ENCODE results near the gene B3GALT5. TPM values are rescaled to one million over a fixed set of nuclear protein-coding genes. Genes with fewer than 3 reads are reported as not detected.

The B3GALT5 gene
- total RNA-seq, 2 experiments from 2014 or later = not detected

DNA sequence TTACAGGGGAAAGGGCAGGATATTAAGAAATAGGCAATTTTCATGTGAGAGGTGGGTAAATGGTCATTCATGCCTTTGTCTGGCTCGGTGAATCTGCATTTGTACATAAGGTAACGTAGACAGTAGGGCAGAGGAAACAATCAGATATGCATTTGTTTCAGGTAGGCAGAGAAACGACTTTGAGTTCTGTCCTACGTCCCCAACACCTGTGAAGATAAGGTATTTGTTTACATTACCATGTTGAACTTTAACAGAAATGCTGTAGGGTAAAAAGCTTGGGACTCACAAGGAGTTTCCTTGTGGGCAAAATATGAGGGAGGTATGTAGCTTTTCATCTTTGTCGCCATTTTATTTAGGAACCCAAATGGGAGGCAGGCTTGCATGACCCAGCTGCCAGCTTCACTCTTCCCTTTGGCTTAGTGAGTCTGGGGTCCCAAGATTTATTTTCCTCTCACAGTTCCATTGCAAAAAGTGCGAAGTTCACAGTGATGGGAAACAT, 31.4 kb downstream of the B3GALT5 start:
- H3K27me3 Mint-ChIP-seq = peaks cover 4% of the 10 kb centered on the region
- H3K27ac Mint-ChIP-seq = no peak overlapping the region

DNA sequence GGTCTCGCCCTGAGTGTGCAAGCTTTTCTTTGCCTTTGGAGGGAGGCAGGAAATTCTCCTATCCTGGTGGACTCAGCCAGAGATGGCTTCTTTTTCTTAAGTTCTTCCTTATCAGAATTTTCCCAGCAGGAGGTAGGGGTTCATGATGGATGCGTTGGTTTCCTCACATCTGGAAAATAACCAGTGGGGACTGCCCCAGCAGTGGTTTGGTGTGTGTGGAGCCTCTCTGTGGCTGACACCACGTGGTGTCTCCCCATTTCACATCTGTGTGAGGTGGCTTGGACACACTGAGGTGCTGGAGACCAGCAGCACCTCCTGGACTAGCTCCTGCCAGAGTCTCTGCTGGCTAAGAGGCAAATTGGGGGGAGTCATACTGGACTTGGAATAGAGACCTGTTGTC, 32.6 kb downstream of the B3GALT5 start:
- H3K9me3 Mint-ChIP-seq = no peaks in the 10 kb centered on the region
- no peak for DNase-seq
- no peaks in the 10 kb centered on the region for H3K4me1 Mint-ChIP-seq
- no peak overlapping the region for H3K27ac Mint-ChIP-seq
- POLR2A ChIA-PET = no interaction called here
- no peaks in the 10 kb centered on the region for H3K36me3 Mint-ChIP-seq
- H3K4me3 Mint-ChIP-seq = no peak overlapping the region
- H3K27me3 Mint-ChIP-seq = peaks cover 4% of the 10 kb centered on the region
- no peak for ATAC-seq (ENCODE audit: low read depth)

More for the DNA sequence above, 31.4 kb downstream of the B3GALT5 start:
- POLR2A ChIA-PET = no interaction called here
- Mint-ChIP-seq H3K36me3 (no peaks in the 10 kb centered on the region), H3K9me3 (no peaks in the 10 kb centered on the region), H3K4me3 (no peak overlapping the region), H3K4me1 (no peaks in the 10 kb centered on the region)
- ATAC-seq (ENCODE audit: low read depth) (no peak), DNase-seq (no peak)

DNA sequence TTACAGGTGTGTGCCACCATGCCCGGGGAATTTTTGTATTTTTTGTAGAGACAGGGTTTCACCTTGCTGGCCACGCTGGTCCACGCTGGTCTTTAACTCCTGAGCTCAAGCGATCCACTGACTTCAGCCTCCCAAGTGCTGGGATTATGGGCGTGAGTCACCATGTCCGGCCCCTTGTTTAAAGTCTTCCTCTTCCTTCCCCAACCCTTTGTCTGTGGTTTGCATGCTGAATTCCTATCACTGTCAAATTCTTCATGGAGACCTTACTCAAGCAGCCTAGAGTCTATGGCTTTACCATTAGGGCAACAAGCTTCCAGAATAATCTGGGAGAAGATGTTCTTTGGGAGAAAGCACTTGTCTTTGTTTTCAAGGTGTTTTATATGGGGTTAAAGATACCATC, 34.7 kb downstream of the B3GALT5 start:
- DNase-seq = no peak
- H3K27ac Mint-ChIP-seq = no peak overlapping the region
- no peak for ATAC-seq (ENCODE audit: low read depth)
- no peak overlapping the region for H3K4me3 Mint-ChIP-seq
- peaks cover 2% of the 10 kb centered on the region for H3K27me3 Mint-ChIP-seq
- no peaks in the 10 kb centered on the region for H3K9me3 Mint-ChIP-seq
- H3K4me1 Mint-ChIP-seq = no peaks in the 10 kb centered on the region
- POLR2A ChIA-PET = no interaction called here
- H3K36me3 Mint-ChIP-seq = no peaks in the 10 kb centered on the region

DNA sequence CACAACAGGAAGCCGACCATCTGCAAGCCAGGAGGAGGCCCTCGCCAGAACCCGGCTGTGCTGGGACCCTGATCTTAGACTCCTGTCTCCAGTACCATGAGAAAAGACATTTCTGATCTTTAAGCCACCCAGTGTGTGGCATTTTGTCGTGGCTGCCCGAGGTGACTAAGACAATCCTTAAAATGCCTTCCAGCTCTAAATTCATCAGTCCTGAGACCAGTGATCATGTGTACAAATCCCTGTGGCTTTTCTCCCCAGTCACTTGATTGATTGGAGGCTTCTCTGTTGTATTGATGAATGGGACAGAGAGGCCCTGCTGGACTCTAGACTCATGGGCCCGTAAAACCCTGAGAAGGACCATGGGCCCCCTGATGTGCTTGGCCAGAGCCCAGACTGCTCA, 36.1 kb downstream of the B3GALT5 start:
- H3K27ac Mint-ChIP-seq = no peak overlapping the region
- ATAC-seq (ENCODE audit: low read depth) (no peak), DNase-seq (no peak)
- POLR2A ChIA-PET = no interaction called here
- H3K36me3 Mint-ChIP-seq = no peaks in the 10 kb centered on the region
- H3K4me1 Mint-ChIP-seq = no peaks in the 10 kb centered on the region
- no peaks in the 10 kb centered on the region for H3K27me3 Mint-ChIP-seq
- H3K4me3 Mint-ChIP-seq = no peak overlapping the region
- peaks cover 4% of the 10 kb centered on the region for H3K9me3 Mint-ChIP-seq

DNA sequence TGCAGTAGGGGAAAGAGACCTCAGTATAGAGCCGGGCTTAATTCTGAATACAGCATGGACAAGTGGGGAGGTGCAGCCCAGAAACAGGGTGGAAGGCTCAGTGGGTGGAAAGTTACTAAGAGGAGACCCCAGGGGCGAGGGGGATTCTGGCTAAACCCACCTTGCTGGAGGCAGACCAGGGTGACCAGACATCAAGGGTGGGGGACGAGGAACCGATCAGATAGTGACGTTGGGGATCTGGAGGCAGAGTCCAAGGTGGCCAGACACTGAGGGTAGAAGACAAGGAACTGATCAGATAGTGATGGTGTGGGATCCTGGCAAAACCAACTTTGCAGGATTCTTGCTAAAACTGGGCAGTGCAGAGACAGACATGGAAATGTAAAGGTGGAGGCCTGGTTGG, 36.8 kb downstream of the B3GALT5 start:
- Mint-ChIP-seq H3K27me3 (no peaks in the 10 kb centered on the region), H3K4me1 (no peaks in the 10 kb centered on the region), H3K27ac (no peak overlapping the region), H3K9me3 (peaks cover 6% of the 10 kb centered on the region), H3K36me3 (no peaks in the 10 kb centered on the region), H3K4me3 (no peak overlapping the region)
- ATAC-seq (ENCODE audit: low read depth) (no peak), DNase-seq (no peak)
- POLR2A ChIA-PET = no interaction called here

DNA sequence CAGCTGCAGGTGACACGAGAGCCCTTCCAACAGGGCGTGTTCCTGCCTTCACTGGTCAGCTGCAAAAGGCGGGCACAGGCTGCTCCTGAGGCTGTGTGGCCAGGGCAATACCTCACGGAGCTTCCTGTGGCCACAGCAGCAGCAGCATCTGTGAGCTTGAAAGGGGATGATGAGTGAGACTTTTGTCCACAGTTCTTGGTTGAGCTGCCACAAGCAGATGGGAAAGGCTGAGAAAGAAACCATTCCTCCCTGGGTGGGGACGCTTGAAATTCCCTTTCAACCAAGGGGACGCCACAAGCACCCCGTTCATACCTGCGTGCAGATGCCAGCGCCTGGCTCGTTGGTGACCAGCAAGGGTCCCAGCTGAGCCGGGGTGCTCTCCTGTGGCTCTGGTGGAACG, 37.6 kb downstream of the B3GALT5 start:
- no peak overlapping the region for H3K4me3 Mint-ChIP-seq

DNA sequence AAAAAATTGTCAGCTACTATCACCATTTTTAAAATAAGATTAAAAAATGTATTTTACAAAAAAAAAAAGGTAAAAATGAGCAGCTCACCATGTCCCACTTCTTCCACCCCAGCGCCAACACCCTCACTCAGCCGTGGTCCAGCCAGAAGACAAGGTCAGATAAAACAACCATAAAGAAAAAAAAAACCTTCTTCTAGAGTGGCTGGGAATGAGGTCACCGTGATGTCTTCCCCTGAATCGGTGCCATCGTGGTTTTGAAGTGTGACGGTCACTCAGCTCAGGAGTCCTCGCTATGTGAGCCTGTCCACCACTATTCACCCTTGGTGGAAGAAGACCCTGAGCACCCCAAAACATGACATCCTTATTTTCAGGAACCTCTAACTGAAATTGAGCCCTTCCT, 38.1 kb downstream of the B3GALT5 start:
- H3K4me3 Mint-ChIP-seq = no peak overlapping the region
- DNase-seq = no peak
- H3K27ac Mint-ChIP-seq = no peak overlapping the region
- H3K27me3 Mint-ChIP-seq = no peaks in the 10 kb centered on the region
- H3K4me1 Mint-ChIP-seq = no peaks in the 10 kb centered on the region
- POLR2A ChIA-PET = no interaction called here
- ATAC-seq (ENCODE audit: low read depth) = no peak
- H3K36me3 Mint-ChIP-seq = no peaks in the 10 kb centered on the region
- H3K9me3 Mint-ChIP-seq = peaks cover 6% of the 10 kb centered on the region

More for the DNA sequence above, 37.6 kb downstream of the B3GALT5 start:
- POLR2A ChIA-PET = no interaction called here
- Mint-ChIP-seq H3K36me3 (no peaks in the 10 kb centered on the region), H3K27ac (no peak overlapping the region), H3K4me1 (no peaks in the 10 kb centered on the region), H3K9me3 (peaks cover 6% of the 10 kb centered on the region), H3K27me3 (no peaks in the 10 kb centered on the region)
- no peak for ATAC-seq (ENCODE audit: low read depth)
- no peak for DNase-seq

DNA sequence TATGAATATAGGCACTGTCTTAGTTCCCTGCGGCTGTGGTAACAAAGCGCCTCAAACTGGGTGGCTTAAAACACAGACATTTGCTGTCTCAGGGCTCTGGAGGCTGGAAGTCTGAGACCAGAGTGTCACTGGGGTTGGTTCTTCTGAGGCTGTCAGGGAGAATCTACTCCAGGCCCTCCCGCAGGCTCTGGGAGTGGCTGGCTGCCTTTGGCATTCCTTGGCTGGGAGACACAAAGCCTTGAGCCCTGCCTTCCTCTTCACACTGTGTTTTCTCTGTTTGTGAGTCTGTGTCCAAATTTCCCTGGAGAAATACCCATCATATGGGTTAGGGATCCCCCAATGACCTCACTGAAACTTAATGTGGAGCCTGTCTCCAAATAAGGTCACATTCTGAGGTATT, 38.5 kb downstream of the B3GALT5 start:
- Mint-ChIP-seq H3K36me3 (no peaks in the 10 kb centered on the region), H3K4me3 (no peak overlapping the region), H3K4me1 (no peaks in the 10 kb centered on the region), H3K27ac (no peak overlapping the region), H3K27me3 (no peaks in the 10 kb centered on the region), H3K9me3 (peaks cover 6% of the 10 kb centered on the region)
- DNase-seq (no peak), ATAC-seq (ENCODE audit: low read depth) (no peak)
- POLR2A ChIA-PET = no interaction called here

DNA sequence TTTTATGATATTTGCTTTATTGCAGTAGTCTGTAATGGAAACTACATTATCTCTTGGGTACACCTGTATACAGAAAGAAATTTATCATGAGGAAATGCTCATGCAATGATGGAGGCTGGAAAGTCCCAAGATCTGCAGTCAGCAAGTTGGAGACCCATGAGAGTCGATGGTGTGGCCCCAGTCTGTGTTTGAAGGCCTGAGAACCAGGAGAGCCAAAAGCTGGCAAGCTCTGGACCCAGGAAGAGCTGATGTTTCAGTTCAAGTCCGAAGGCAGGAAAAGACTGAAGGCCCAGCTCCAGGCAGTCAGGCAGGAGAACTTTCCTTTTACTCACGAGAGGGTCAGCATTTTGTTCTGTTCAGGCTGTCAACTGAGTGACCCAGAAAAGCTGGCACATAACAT, 42.2 kb downstream of the B3GALT5 start:
- H3K27ac Mint-ChIP-seq = no peak overlapping the region
- POLR2A ChIA-PET = no interaction called here
- H3K9me3 Mint-ChIP-seq = peaks cover 6% of the 10 kb centered on the region
- H3K36me3 Mint-ChIP-seq = no peaks in the 10 kb centered on the region
- DNase-seq (no peak), ATAC-seq (ENCODE audit: low read depth) (no peak)
- no peaks in the 10 kb centered on the region for H3K4me1 Mint-ChIP-seq
- H3K27me3 Mint-ChIP-seq = peaks cover 6% of the 10 kb centered on the region
- H3K4me3 Mint-ChIP-seq = no peak overlapping the region

DNA sequence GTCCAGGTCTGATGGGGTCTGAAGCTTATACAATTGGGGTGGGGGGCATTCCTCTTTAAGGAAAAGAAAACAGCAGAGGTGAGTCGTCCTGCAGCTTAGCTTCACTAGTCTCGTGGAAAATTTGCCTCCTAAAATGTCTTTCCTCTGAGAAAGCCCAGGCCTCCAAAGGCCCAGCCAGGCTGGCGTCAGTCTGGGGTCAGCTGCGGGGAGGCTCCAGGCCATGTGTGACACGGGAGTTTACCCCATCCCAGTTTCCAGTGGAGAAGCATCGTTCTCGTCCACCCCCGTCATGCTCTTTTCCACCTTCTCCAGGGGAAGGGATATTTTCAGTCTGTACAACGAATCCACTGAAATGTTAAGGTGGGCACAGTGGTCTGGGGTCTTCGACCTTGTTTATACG, 42.8 kb downstream of the B3GALT5 start:
- ATAC-seq (ENCODE audit: low read depth) = no peak
- Mint-ChIP-seq H3K9me3 (peaks cover 6% of the 10 kb centered on the region), H3K36me3 (no peaks in the 10 kb centered on the region), H3K27ac (no peak overlapping the region), H3K4me1 (no peaks in the 10 kb centered on the region), H3K4me3 (no peak overlapping the region), H3K27me3 (peaks cover 6% of the 10 kb centered on the region)
- no peak for DNase-seq
- POLR2A ChIA-PET = no interaction called here

DNA sequence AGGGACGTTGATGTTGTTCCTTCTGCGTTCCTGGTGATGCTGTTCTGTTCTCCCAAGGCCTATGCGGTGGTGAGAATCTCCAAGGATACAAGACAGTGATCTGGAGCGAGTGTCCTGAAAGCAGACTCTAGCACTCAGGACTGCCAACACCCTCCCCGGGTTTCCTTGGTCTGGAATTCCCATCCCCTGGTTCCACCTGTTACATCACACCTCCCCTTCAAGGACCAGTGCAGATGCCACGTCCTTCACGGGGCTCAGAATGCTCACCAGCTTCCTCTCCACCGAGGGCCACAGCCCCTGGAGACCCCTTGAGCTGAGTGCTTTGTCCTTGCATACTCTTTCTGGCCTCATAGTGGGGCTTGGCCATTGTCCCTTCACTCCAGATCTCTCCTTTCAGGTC, 43.5 kb downstream of the B3GALT5 start:
- POLR2A ChIA-PET = no interaction called here
- H3K36me3 Mint-ChIP-seq = no peaks in the 10 kb centered on the region
- H3K4me1 Mint-ChIP-seq = no peaks in the 10 kb centered on the region
- peaks cover 6% of the 10 kb centered on the region for H3K27me3 Mint-ChIP-seq
- DNase-seq (no peak), ATAC-seq (ENCODE audit: low read depth) (no peak)
- H3K4me3 Mint-ChIP-seq = no peak overlapping the region
- no peak overlapping the region for H3K27ac Mint-ChIP-seq
- H3K9me3 Mint-ChIP-seq = peaks cover 6% of the 10 kb centered on the region

DNA sequence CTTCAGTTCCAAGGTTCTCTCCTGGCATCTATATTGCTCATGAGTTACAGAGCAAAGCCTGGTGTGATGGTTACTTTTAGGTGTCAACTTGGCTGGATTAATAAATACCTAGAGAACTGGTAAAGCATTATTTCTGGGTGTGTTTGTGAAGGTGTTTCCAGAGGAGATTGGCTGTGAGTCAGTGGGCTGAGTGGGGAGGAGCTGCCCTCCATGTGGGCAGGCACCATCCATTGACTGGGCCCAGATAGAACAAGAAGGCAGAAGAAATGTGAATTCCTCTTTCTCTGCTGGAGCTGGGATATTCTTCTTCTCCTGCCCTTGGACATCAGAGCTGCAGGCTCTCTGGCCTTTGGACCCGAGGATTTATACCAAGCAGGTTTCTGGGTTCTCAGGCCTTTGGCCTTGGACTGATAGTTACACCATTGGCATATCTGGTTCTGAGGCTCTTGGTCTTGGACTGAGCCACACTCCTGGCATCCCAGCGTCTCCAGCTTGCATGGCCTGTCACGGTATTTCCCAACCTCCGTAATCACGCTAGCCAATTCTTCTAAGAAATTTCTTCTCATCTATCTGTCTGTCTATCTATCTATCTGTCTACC, 44.5 kb downstream of the B3GALT5 start:
- ATAC-seq (ENCODE audit: low read depth) (no peak), DNase-seq (no peak)
- no peak overlapping the region for H3K27ac Mint-ChIP-seq
- H3K27me3 Mint-ChIP-seq = peaks cover 6% of the 10 kb centered on the region
- no peaks in the 10 kb centered on the region for H3K36me3 Mint-ChIP-seq
- H3K4me3 Mint-ChIP-seq = no peak overlapping the region
- H3K4me1 Mint-ChIP-seq = no peaks in the 10 kb centered on the region
- peaks cover 6% of the 10 kb centered on the region for H3K9me3 Mint-ChIP-seq
- POLR2A ChIA-PET = no interaction called here

DNA sequence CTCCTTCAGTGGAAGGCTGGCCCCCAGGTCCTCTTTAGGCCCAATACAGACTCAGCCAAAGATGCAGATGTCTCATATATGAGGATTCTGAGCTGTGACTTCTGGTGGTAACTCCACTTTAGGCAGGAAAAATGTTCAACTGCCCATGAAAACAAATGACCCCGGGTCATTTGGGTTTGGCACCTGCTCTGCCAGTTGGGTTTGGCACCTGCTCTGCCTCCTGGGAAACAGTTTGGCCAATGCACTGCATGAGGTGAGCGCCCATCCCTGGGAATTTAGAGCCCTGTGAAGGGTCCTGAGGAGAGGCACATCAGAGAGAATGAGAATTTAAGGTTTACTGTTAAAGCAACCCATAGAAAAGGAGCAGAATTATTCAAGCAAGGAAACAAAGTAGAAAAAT, 45.3 kb downstream of the B3GALT5 start:
- Mint-ChIP-seq H3K27ac (no peak overlapping the region), H3K4me3 (no peak overlapping the region), H3K9me3 (peaks cover 4% of the 10 kb centered on the region), H3K4me1 (no peaks in the 10 kb centered on the region), H3K27me3 (peaks cover 6% of the 10 kb centered on the region), H3K36me3 (no peaks in the 10 kb centered on the region)
- ATAC-seq (ENCODE audit: low read depth) (no peak), DNase-seq (no peak)
- POLR2A ChIA-PET = no interaction called here

DNA sequence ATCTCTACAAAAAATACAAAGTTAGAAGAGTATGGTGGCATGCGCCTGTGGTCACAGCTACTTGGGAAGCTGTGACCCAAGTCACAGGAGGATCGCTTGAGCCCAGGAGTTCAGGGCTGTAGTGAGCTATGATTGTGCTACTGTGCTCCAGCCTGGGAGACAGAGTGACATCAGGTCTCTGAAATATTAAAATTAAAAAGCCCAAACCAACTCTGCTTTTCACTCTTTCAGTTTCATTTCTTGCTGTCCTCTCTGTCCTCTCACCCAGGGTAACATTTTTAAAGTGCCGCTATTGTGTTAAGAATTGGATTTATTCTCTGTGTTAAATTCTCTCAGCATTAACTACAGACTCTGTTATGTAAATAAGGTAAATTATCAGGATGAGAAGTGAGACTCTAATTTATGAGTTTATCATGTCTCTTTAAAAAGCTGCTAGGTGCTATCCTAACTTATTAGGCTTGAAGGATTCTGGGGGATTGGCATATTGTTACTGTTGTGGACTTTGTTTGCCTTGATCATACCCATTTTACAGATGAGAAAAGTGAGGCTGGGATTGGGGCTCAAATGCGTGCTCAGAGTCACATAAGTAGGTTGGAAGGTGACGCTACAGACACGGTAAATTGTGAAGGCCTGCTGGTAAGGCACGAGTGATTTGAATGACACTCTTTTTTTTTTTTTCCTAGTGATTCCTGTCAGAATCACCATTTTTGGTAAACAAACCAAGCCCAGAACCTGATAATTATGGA, 46.5 kb downstream of the B3GALT5 start:
- Mint-ChIP-seq H3K4me1 (no peaks in the 10 kb centered on the region), H3K36me3 (no peaks in the 10 kb centered on the region), H3K27ac (no peak overlapping the region), H3K9me3 (no peaks in the 10 kb centered on the region), H3K27me3 (peaks cover 6% of the 10 kb centered on the region), H3K4me3 (no peak overlapping the region)
- ATAC-seq (ENCODE audit: low read depth) (no peak), DNase-seq (no peak)
- POLR2A ChIA-PET = no interaction called here

Data from activated naive CD8-positive, alpha-beta T cell treated with anti-CD3 and anti-CD28 coated beads, Interleukin-2, amount 10 ng/mL, durations not matched to agents 7 days and 5 days (primary cell).